Stomach (tissue), 9 donors: ENCODE results near the gene GLIS2. TPM values are rescaled to one million over a fixed set of nuclear protein-coding genes. Genes with fewer than 3 reads are reported as not detected.

Experiments
- DNase-seq, 2 donors: peaks; one replicate each; pipeline versions ENCODE4 v3.0.0 to v3.0.0-alpha.2; 2013 to 2019
- H3K27ac ChIP-seq, 5 donors: fragments of 200-600 bp in 4 of 5; sonication (generic) in 4 of 5; one replicate each; pipeline ENCODE4 v1.5.1; 2013 to 2019; ENCODE audit warnings: mild to moderate bottlenecking in 1 of 5, moderate library complexity in 1 of 5
- H3K27me3 ChIP-seq, 3 donors: fragments of 200-600 bp; sonication (generic); one replicate each; pipeline ENCODE4 v1.5.1; 2017 to 2019; ENCODE audit warnings: mixed run types in 1 of 3
- H3K36me3 ChIP-seq, 4 donors: fragments of 200-600 bp; sonication (generic); 1 replicate in 3 of 4; 2 replicates in 1 of 4; pipeline ENCODE4 v1.5.1; 2016 to 2019
- H3K4me1 ChIP-seq, 4 donors: fragments of 200-600 bp; sonication (generic); one replicate each; pipeline ENCODE4 v1.5.1; 2016 to 2019
- H3K4me3 ChIP-seq, 4 donors: fragments of 200-600 bp; sonication (generic) in 3 of 4; one replicate each; pipeline ENCODE4 v1.5.1; 2016 to 2019; ENCODE audit warnings: mild to moderate bottlenecking in 1 of 4
- H3K9me3 ChIP-seq, 4 donors: fragments of 200-600 bp; sonication (generic); one replicate each; pipeline ENCODE4 v1.5.1; 2016 to 2019
- CTCF ChIP-seq, 7 experiments: fragments of 450-650 bp in 4 of 7; fragments of 200-600 bp in 3 of 7; sonication (generic) in 3 of 7; IDR thresholded peaks; one replicate each; pipeline ENCODE4 v1.5.1; 2016 to 2019; ENCODE audit warnings: antibody characterized with exemption in 7 of 7, control low read depth in 2 of 7, mild to moderate bottlenecking in 1 of 7
- EP300 ChIP-seq: sonication (generic); formaldehyde crosslinking; IDR thresholded peaks from one replicate; pipeline ENCODE4 v1.6.1; 2017; ENCODE audit warnings: antibody characterized with exemption
- POLR2A ChIP-seq, 4 donors: fragments of 450-650 bp; IDR thresholded peaks; one replicate each; pipeline ENCODE4 v1.6.1; 2016; ENCODE audit warnings: antibody characterized with exemption in 4 of 4, control low read depth in 2 of 4, mild to moderate bottlenecking in 1 of 4, moderate library complexity in 1 of 4
- POLR2AphosphoS5 ChIP-seq, 3 donors: sonication (generic); formaldehyde crosslinking; IDR thresholded peaks; one replicate each; pipeline ENCODE4 v1.6.1; 2016; ENCODE audit warnings: antibody characterized with exemption in 3 of 3
- WGBS, 5 donors: extraction: QIAGEN DNeasy Blood & Tissue Kit in 3 of 5; methylation state at CpG; one replicate each; pipeline versions ENCODE4 v1.1.5 to v1.1.7; 2013 to 2018; 5-methylcytosine and 5-hydroxymethylcytosine counted together
- intact Hi-C: fragments of 100-400 bp; cut with DNase I; formaldehyde crosslinking; loops from one replicate; pipeline ENCODE4 v1.15.1; 2023; ENCODE audit warnings: low total_unique reads
- polyA plus RNA-seq, 3 donors: library from polyadenylated mRNA; stranded (reverse); fragments of 200-250 nt; gene quantifications; one replicate each; pipeline ENCODE4 v1.2.3, GENCODE V29; 2013
- total RNA-seq, 5 donors: library from RNA; depleted of rRNA; stranded (reverse); fragments of >200 nt; gene quantifications; one replicate each; pipeline versions ENCODE4 v1.1.0 to v1.2.3, GENCODE V29; 2014 to 2016
- donor health status: healthy with polysubstance abuse.
- donor health status: Bipolar disorder and iron deficiency.
- donor health status: healthy.

Gene GLIS2
- total and polyA plus RNA-seq, 8 donors: 3.2 to 21.0 (median 5.2) TPM

GRCh38 chr16:4347765-4348509 is 32.1 kb downstream of the GLIS2 start:
- TF ChIP-seq POLR2AphosphoS5 (IDR thresholded peaks at IDR 0.05) (no peak), POLR2A (IDR thresholded peaks at IDR 0.05) (no peak), CTCF (IDR thresholded peaks at IDR 0.05) (no peak), EP300 (no peak)
- DNase-seq: peak in 1 of 2 donors; percentile 51
- intact Hi-C loops: no loop called here
- Histone ChIP-seq H3K9me3 (no peaks in the 10 kb centered on the region), H3K27ac (peak overlapping the region in 3 of 5 donors; percentile 4 to 49 (median 29)), H3K4me1 (peaks cover 20 to 73% (median 64%) of the 10 kb centered on the region in 4 donors), H3K36me3 (peaks cover 0 to 3% (median 0%) of the 10 kb centered on the region in 4 donors), H3K27me3 (no peaks in the 10 kb centered on the region), H3K4me3 (no peak overlapping the region)
- 41 to 60% (median 53%) methylated on average over 7 to 17 of the region's 17 CpGs for WGBS, 5 donors

GRCh38 chr16:4349332-4349731 is 33.5 kb downstream of the GLIS2 start:
- peak overlapping the region in 1 of 5 donors; percentile 28 for H3K27ac ChIP-seq
- no peak for TF ChIP-seq CTCF (IDR thresholded peaks at IDR 0.05)
- no peak for TF ChIP-seq POLR2A (IDR thresholded peaks at IDR 0.05)
- no peak for TF ChIP-seq EP300
- TF ChIP-seq POLR2AphosphoS5 (IDR thresholded peaks at IDR 0.05): no peak
- no peak for DNase-seq
- H3K4me3 ChIP-seq: no peak overlapping the region
- WGBS, 5 donors: 93 to 98% (median 96%) methylated on average over 5 of the region's 5 CpGs
- no peaks in the 10 kb centered on the region for H3K27me3 ChIP-seq
- H3K36me3 ChIP-seq: peaks cover 2 to 6% (median 4%) of the 10 kb centered on the region in 4 donors
- intact Hi-C loops: no loop called here
- peaks cover 20 to 67% (median 64%) of the 10 kb centered on the region in 4 donors for H3K4me1 ChIP-seq
- no peaks in the 10 kb centered on the region for H3K9me3 ChIP-seq

- no peak for DNase-seq
- Histone ChIP-seq H3K27me3 (no peaks in the 10 kb centered on the region), H3K4me3 (peak overlapping the region; percentile 81 to 97 (median 86)), H3K27ac (peak overlapping the region; percentile 77 to 96 (median 85)), H3K9me3 (no peaks in the 10 kb centered on the region), H3K4me1 (peaks cover 20 to 60% (median 57%) of the 10 kb centered on the region in 4 donors), H3K36me3 (peaks cover 9 to 16% (median 13%) of the 10 kb centered on the region in 4 donors)
- no peak for TF ChIP-seq POLR2A (IDR thresholded peaks at IDR 0.05)
- no peak for TF ChIP-seq POLR2AphosphoS5 (IDR thresholded peaks at IDR 0.05)
- TF ChIP-seq EP300: no peak
- no peak for TF ChIP-seq CTCF (IDR thresholded peaks at IDR 0.05)
- intact Hi-C loops: no loop called here
- WGBS, 5 donors: 29 to 38% (median 33%) methylated on average over 21 to 24 of the region's 24 CpGs
Measured at GRCh38 chr16:4350365-4350786, 34.5 kb downstream of the GLIS2 start.

- intact Hi-C loops: no loop called here
Measured at GRCh38 chr16:4350787-4351659, 35.2 kb downstream of the GLIS2 start, which contains the start of gene PAM16. PAM16 (minus strand) TSS chr16:4351321; CDS start chr16:4351234, 87 bp downstream.

More at GRCh38 chr16:4350787-4351659, 35.2 kb downstream of the GLIS2 start, which contains the start of gene PAM16:
- H3K9me3 ChIP-seq: no peaks in the 10 kb centered on the region
- TF ChIP-seq CTCF (IDR thresholded peaks at IDR 0.05) (peak in 1 of 7 experiments; percentile 18), EP300 (no peak), POLR2A (IDR thresholded peaks at IDR 0.05) (no peak), POLR2AphosphoS5 (IDR thresholded peaks at IDR 0.05) (peak; percentile 62 to 93 (median 72))
- no peaks in the 10 kb centered on the region for H3K27me3 ChIP-seq
- peak within 1 kb of the TSS; percentile 81 to 97 (median 86) for H3K4me3 ChIP-seq
- peaks cover 9 to 18% (median 15%) of the 10 kb centered on the region in 4 donors for H3K36me3 ChIP-seq
- peak; percentile 98 to 99 for DNase-seq
- peak within 1 kb of the TSS; percentile 77 to 96 (median 85) for H3K27ac ChIP-seq
- H3K4me1 ChIP-seq: peaks cover 20 to 54% (median 51%) of the 10 kb centered on the region in 4 donors
- WGBS, 5 donors: 0 to 1% (median 1%) methylated on average over 35 to 81 of the region's 81 CpGs
